Endodermal cell (in vitro differentiated cells): ENCODE results near the gene NECTIN2. TPM values are rescaled to one million over a fixed set of nuclear protein-coding genes. Genes with fewer than 3 reads are reported as not detected.
"Not testable (repeated sequence)": the region's sequence is repeated elsewhere in the genome, so short reads cannot be mapped to it uniquely, and the experiment has no call there.

ENCODE experiments used
- DNase-seq: peaks from one replicate; pipeline ENCODE4 v3.0.0-alpha.2; 2017
- H3K27ac ChIP-seq: 2 replicates; pipeline ENCODE4 v1.5.1; 2013; ENCODE audit warnings: mild to moderate bottlenecking, low read depth, low read length, moderate library complexity
- H3K27me3 ChIP-seq: 2 replicates; pipeline ENCODE4 v1.6.1; 2013; ENCODE audit warnings: mild to moderate bottlenecking, low read length, moderate library complexity; ENCODE audit not compliant: insufficient read depth, control insufficient read depth, poor library complexity, severe bottlenecking
- H3K36me3 ChIP-seq: 2 replicates; pipeline ENCODE4 v1.7.0; 2013; ENCODE audit warnings: mild to moderate bottlenecking, low read length, moderate library complexity; ENCODE audit not compliant: control insufficient read depth, insufficient read depth
- H3K4me1 ChIP-seq: one replicate; pipeline ENCODE4 v1.7.0; 2013; ENCODE audit warnings: low read length; ENCODE audit not compliant: control insufficient read depth, insufficient read depth
- H3K4me3 ChIP-seq: 2 replicates; pipeline ENCODE4 v1.5.1; 2013; ENCODE audit warnings: mild to moderate bottlenecking, low read length, moderate library complexity
- H3K9ac ChIP-seq: 2 replicates; pipeline ENCODE4 v1.6.1; 2013; ENCODE audit warnings: mild to moderate bottlenecking, low read length, moderate library complexity; ENCODE audit not compliant: poor library complexity, severe bottlenecking; ENCODE audit errors: extremely low read depth
- H3K9me3 ChIP-seq: 2 replicates; pipeline ENCODE4 v1.6.1; 2013; ENCODE audit warnings: mild to moderate bottlenecking, low read length, moderate library complexity; ENCODE audit not compliant: control insufficient read depth
- H3K27ac Mint-ChIP-seq: 2 replicates; pipeline ENCODE4 v1.8.0; 2020; ENCODE audit warnings: mixed read lengths
- H3K27me3 Mint-ChIP-seq: 2 replicates; pipeline ENCODE4 v1.8.0; 2021; ENCODE audit warnings: mild to moderate bottlenecking, mixed read lengths; ENCODE audit not compliant: insufficient read depth
- H3K36me3 Mint-ChIP-seq: 2 replicates; pipeline ENCODE4 v1.8.0; 2020; ENCODE audit warnings: low read depth, mixed read lengths
- H3K4me1 Mint-ChIP-seq: 2 replicates; pipeline ENCODE4 v1.8.0; 2020; ENCODE audit warnings: mixed read lengths
- H3K4me3 Mint-ChIP-seq: 2 replicates; pipeline ENCODE4 v1.8.0; 2020; ENCODE audit warnings: mild to moderate bottlenecking, moderate library complexity, mixed read lengths
- H3K9me3 Mint-ChIP-seq: 2 replicates; pipeline ENCODE4 v1.8.0; 2020; ENCODE audit warnings: mild to moderate bottlenecking, mixed read lengths
- CTCF ChIP-seq: fragments of 200-600 bp; sonication (generic); conservative IDR thresholded peaks from 2 replicates; pipeline ENCODE4 v1.5.0; 2021; ENCODE audit warnings: antibody characterized with exemption, mild to moderate bottlenecking
- WGBS, 2 experiments: methylation state at CpG; one replicate each; pipeline versions ENCODE4 v1.1.5 to v1.1.7; 2013; ENCODE audit warnings: missing lambda C conversion rate in 2 of 2, mixed read lengths in 1 of 2; ENCODE audit not compliant: insufficient coverage in 1 of 2, insufficient read length in 1 of 2; 5-methylcytosine and 5-hydroxymethylcytosine counted together
- total RNA-seq, 2 donors: library from RNA; stranded (reverse); fragmentation: NEBNext Ultra II Directional in 1 of 2; extraction: Animal tissue kit (Norgen Biotek cat#: 25700) in 1 of 2; gene quantifications; 2 replicates in 1 of 2; 3 replicates in 1 of 2; pipeline ENCODE4 v1.2.1, GENCODE V29; 2021

Gene NECTIN2
- total RNA-seq, 2 donors from 2014 or later: 248 to 260 TPM

DNA sequence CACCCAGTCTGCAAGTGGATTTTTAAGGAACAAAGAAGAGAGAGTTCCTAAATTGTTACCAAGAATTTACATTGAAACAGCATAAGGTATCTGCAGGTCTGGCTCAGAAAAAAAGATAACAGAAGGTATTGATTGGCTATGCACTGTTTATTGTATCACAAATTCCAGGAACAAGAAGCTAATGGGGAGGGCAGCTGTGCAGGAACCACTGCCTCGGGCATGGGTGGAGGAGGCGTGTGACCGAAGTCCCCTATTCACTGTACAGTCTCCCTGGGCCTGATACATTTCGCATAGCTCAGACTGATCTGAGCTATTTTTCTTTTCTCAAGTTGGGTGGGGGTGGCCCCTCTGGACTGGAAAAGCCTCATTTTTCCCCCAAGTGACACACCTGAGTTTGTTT, 11.7 kb downstream of the NECTIN2 start:
- H3K4me3 ChIP-seq: no peak overlapping the region
- WGBS, 2 experiments: 99 to 100% methylated on average over 3 to 4 of the region's 4 CpGs
- H3K27ac ChIP-seq: no peak overlapping the region
- no peak overlapping the region for H3K4me3 Mint-ChIP-seq
- no peak overlapping the region for H3K27ac Mint-ChIP-seq
- no peaks in the 10 kb centered on the region for H3K9me3 Mint-ChIP-seq
- H3K27me3 ChIP-seq: no peaks in the 10 kb centered on the region
- H3K36me3 Mint-ChIP-seq: peaks cover 61% of the 10 kb centered on the region
- H3K27me3 Mint-ChIP-seq: no peaks in the 10 kb centered on the region
- peaks cover 70% of the 10 kb centered on the region for H3K36me3 ChIP-seq
- peaks cover 25% of the 10 kb centered on the region for H3K4me1 Mint-ChIP-seq
- H3K9ac ChIP-seq: no peak overlapping the region
- DNase-seq: no peak
- H3K4me1 ChIP-seq: no peaks in the 10 kb centered on the region
- no peak for TF ChIP-seq CTCF
- H3K9me3 ChIP-seq: no peaks in the 10 kb centered on the region

- H3K4me3 ChIP-seq, H3K4me1 ChIP-seq, H3K9me3 Mint-ChIP-seq, H3K27ac Mint-ChIP-seq, H3K27me3 Mint-ChIP-seq, H3K27me3 ChIP-seq, H3K9ac ChIP-seq, DNase-seq, H3K27ac ChIP-seq, H3K9me3 ChIP-seq, H3K4me3 Mint-ChIP-seq: not testable (repeated sequence)
- Mint-ChIP-seq H3K36me3 (peaks cover 62% of the 10 kb centered on the region), H3K4me1 (peaks cover 15% of the 10 kb centered on the region)
- 93 to 100% methylated on average over 1 to 2 of the region's 3 CpGs for WGBS, 2 experiments
- peaks cover 73% of the 10 kb centered on the region for H3K36me3 ChIP-seq
These were observed 15.5 kb downstream of the NECTIN2 start for GRCh38 chr19:44861576-44861975.

GRCh38 chr19:44863990-44864389, 17.9 kb downstream of the NECTIN2 start:
- H3K27ac ChIP-seq: no peak overlapping the region
- H3K4me1 ChIP-seq: no peaks in the 10 kb centered on the region
- Mint-ChIP-seq H3K9me3 (no peaks in the 10 kb centered on the region), H3K27ac (no peak overlapping the region), H3K4me1 (peaks cover 9% of the 10 kb centered on the region), H3K4me3 (no peak overlapping the region), H3K27me3 (no peaks in the 10 kb centered on the region), H3K36me3 (peaks cover 76% of the 10 kb centered on the region)
- H3K9me3 ChIP-seq: no peaks in the 10 kb centered on the region
- no peak overlapping the region for H3K4me3 ChIP-seq
- peaks cover 83% of the 10 kb centered on the region for H3K36me3 ChIP-seq
- no peak overlapping the region for H3K9ac ChIP-seq
- H3K27me3 ChIP-seq: no peaks in the 10 kb centered on the region
- WGBS, 2 experiments: 100% methylated on average over 2 of the region's 2 CpGs; no CpG with 5 or more reads in 1 of the 2 experiments
- no peak for DNase-seq
- no peak for TF ChIP-seq CTCF

DNA sequence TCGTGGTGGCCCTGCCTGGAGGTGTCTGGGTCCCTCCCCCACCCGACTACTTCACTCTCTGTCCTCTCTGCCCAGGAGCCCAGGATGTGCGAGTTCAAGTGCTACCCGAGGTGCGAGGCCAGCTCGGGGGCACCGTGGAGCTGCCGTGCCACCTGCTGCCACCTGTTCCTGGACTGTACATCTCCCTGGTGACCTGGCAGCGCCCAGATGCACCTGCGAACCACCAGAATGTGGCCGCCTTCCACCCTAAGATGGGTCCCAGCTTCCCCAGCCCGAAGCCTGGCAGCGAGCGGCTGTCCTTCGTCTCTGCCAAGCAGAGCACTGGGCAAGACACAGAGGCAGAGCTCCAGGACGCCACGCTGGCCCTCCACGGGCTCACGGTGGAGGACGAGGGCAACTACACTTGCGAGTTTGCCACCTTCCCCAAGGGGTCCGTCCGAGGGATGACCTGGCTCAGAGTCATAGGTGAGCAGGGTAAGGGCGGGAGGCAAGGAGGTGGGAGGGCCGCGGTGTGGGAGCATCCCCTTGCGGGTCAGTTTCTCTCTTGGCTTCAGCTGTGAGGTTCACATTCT, 19.2 kb downstream of the NECTIN2 start:
- Histone ChIP-seq H3K9me3 (no peaks in the 10 kb centered on the region), H3K4me3 (no peak overlapping the region), H3K36me3 (peaks cover 81% of the 10 kb centered on the region), H3K27me3 (no peaks in the 10 kb centered on the region), H3K9ac (no peak overlapping the region), H3K4me1 (no peaks in the 10 kb centered on the region), H3K27ac (no peak overlapping the region)
- WGBS, 2 experiments: 97 to 98% methylated on average over 19 to 27 of the region's 27 CpGs
- no peak for DNase-seq
- TF ChIP-seq CTCF: no peak
- peaks cover 72% of the 10 kb centered on the region for H3K36me3 Mint-ChIP-seq
- H3K27me3 Mint-ChIP-seq: no peaks in the 10 kb centered on the region
- H3K4me1 Mint-ChIP-seq: peaks cover 6% of the 10 kb centered on the region
- no peak overlapping the region for H3K4me3 Mint-ChIP-seq
- no peak overlapping the region for H3K27ac Mint-ChIP-seq
- no peaks in the 10 kb centered on the region for H3K9me3 Mint-ChIP-seq
